ENCODE data around the gene AMZ1. TPM values are rescaled to one million over a fixed set of nuclear protein-coding genes. Genes with fewer than 3 reads are reported as not detected.

The AMZ1 gene
- total RNA-seq, 4 donors from 2014 or later: 0.64 TPM; not detected in 3

GRCh38 chr7:2758673-2759616 lies 70.9 kb downstream of the AMZ1 start:
- no peaks in the 10 kb centered on the region for H3K36me3 ChIP-seq
- H3K4me1 ChIP-seq: peaks cover 37 to 64% (median 43%) of the 10 kb centered on the region in 4 donors
- no peaks in the 10 kb centered on the region for H3K9me3 ChIP-seq
- in situ Hi-C loops (cut with MboI; ENCODE audit: low pct_ligation_motif_present in 1 of 4, low pct_unique_long_range_greater_than_20kb in 1 of 4, low sequenced_read_pairs in 3 of 4) (no loop called here), intact Hi-C loops (cut with DNase I; ENCODE audit: low total_unique reads) (no loop called here)
- 75 to 87% methylated on average over 9 to 18 of the region's 18 CpGs for WGBS, 2 donors (ENCODE audit: low coverage in 1 of 2)
- H3K27ac ChIP-seq: peak overlapping the region; percentile 85 to 91 (median 87)
- no peak for DNase-seq
- no peak for TF ChIP-seq POLR2A (IDR thresholded peaks at IDR 0.05)
- no peak for TF ChIP-seq EP300 (IDR thresholded peaks at IDR 0.05; ENCODE audit: low read depth)
- TF ChIP-seq POLR2AphosphoS5 (IDR thresholded peaks at IDR 0.05): no peak
- TF ChIP-seq CTCF (IDR thresholded peaks at IDR 0.05): no peak
- no peaks in the 10 kb centered on the region for H3K27me3 ChIP-seq
- H3K4me3 ChIP-seq: no peak overlapping the region

GRCh38 chr7:2759736-2760097 lies 71.7 kb downstream of the AMZ1 start:
- H3K4me1 ChIP-seq: peaks cover 37 to 65% (median 43%) of the 10 kb centered on the region in 4 donors
- in situ Hi-C loops (cut with MboI; ENCODE audit: low pct_ligation_motif_present in 1 of 4, low pct_unique_long_range_greater_than_20kb in 1 of 4, low sequenced_read_pairs in 3 of 4) (no loop called here), intact Hi-C loops (cut with DNase I; ENCODE audit: low total_unique reads) (no loop called here)
- H3K27me3 ChIP-seq: no peaks in the 10 kb centered on the region
- H3K27ac ChIP-seq: peak overlapping the region; percentile 85 to 91 (median 87)
- no peak for DNase-seq
- 39 to 58% methylated on average over 2 to 8 of the region's 8 CpGs for WGBS, 2 donors (ENCODE audit: low coverage in 1 of 2)
- no peak overlapping the region for H3K4me3 ChIP-seq
- no peaks in the 10 kb centered on the region for H3K9me3 ChIP-seq
- H3K36me3 ChIP-seq: no peaks in the 10 kb centered on the region
- TF ChIP-seq POLR2AphosphoS5 (IDR thresholded peaks at IDR 0.05) (no peak), POLR2A (IDR thresholded peaks at IDR 0.05) (no peak), CTCF (IDR thresholded peaks at IDR 0.05) (no peak), EP300 (IDR thresholded peaks at IDR 0.05; ENCODE audit: low read depth) (no peak)

GRCh38 chr7:2760098-2760889 lies 72.3 kb downstream of the AMZ1 start:
- DNase-seq: peak; percentile 88
- peaks cover 37 to 65% (median 43%) of the 10 kb centered on the region in 4 donors for H3K4me1 ChIP-seq

More at GRCh38 chr7:2760098-2760889, 72.3 kb downstream of the AMZ1 start:
- TF ChIP-seq POLR2AphosphoS5 (IDR thresholded peaks at IDR 0.05): peak in 2 of 3 donors; percentile 34 to 60
- TF ChIP-seq CTCF (IDR thresholded peaks at IDR 0.05): peak; percentile 43 to 81 (median 55)
- peak; percentile 44 for TF ChIP-seq POLR2A (IDR thresholded peaks at IDR 0.05)
- TF ChIP-seq EP300 (IDR thresholded peaks at IDR 0.05; ENCODE audit: low read depth): no peak
- Histone ChIP-seq H3K9me3 (no peaks in the 10 kb centered on the region), H3K27ac (peak overlapping the region; percentile 85 to 91 (median 87)), H3K4me3 (peak overlapping the region in 1 of 4 donors; percentile 30), H3K36me3 (no peaks in the 10 kb centered on the region), H3K27me3 (no peaks in the 10 kb centered on the region)
- intact Hi-C loops (cut with DNase I; ENCODE audit: low total_unique reads) (no loop called here), in situ Hi-C loops (cut with MboI; ENCODE audit: low pct_ligation_motif_present in 1 of 4, low pct_unique_long_range_greater_than_20kb in 1 of 4, low sequenced_read_pairs in 3 of 4) (no loop called here)
- 55% methylated on average over 22 of the region's 22 CpGs; no CpG with 5 or more reads in 1 of the 2 donors for WGBS, 2 donors (ENCODE audit: low coverage in 1 of 2)
